ENCODE measurements around the gene TSSK3.

Gene TSSK3

GRCh38 chr1:32362474-32363313 is at the start of gene TSSK3, which contains the start of gene FAM229A:
Gene TSSK3 (plus strand): TSS chr1:32362539. CDS start chr1:32362702, 163 bp downstream.
Gene FAM229A (minus strand): TSS chr1:32362485. CDS start chr1:32362091, 394 bp downstream.
- no peak for DNase-seq

- no peak for DNase-seq
These were observed 45.4 kb upstream of the TSSK3 start for GRCh38 chr1:32316903-32317277.

- no peak for DNase-seq
These were observed 44.0 kb upstream of the TSSK3 start for GRCh38 chr1:32318127-32318869.

- DNase-seq = peak; percentile 51
These were observed 40.5 kb upstream of the TSSK3 start for GRCh38 chr1:32321712-32322291.

GRCh38 chr1:32327204-32327603 is 35.1 kb upstream of the TSSK3 start:
- DNase-seq = no peak

- no peak for DNase-seq
These were observed 32.3 kb upstream of the TSSK3 start for GRCh38 chr1:32329931-32330466.

- DNase-seq = no peak
These were observed 31.7 kb upstream of the TSSK3 start for GRCh38 chr1:32330558-32331151.

- no peak for DNase-seq
These were observed 30.8 kb upstream of the TSSK3 start for GRCh38 chr1:32331549-32331948.

GRCh38 chr1:32332290-32333079 is 29.9 kb upstream of the TSSK3 start:
- no peak for DNase-seq

GRCh38 chr1:32333251-32333963 is 28.9 kb upstream of the TSSK3 start:
- no peak for DNase-seq

GRCh38 chr1:32334274-32334861 is 28.0 kb upstream of the TSSK3 start:
- no peak for DNase-seq

GRCh38 chr1:32334864-32335534 is 27.3 kb upstream of the TSSK3 start:
- peak; percentile 73 for DNase-seq

- DNase-seq = no peak
These were observed 26.9 kb upstream of the TSSK3 start for GRCh38 chr1:32335535-32335789.

- DNase-seq = peak; percentile 90
These were observed 26.3 kb upstream of the TSSK3 start, which contains the start of gene MARCKSL1 for GRCh38 chr1:32335790-32336590. Gene MARCKSL1 (minus strand): TSS chr1:32336233. CDS start chr1:32336033, 200 bp downstream.

- DNase-seq = no peak
These were observed 25.8 kb upstream of the TSSK3 start for GRCh38 chr1:32336591-32336932.

- DNase-seq = peak; percentile 78
These were observed 25.2 kb upstream of the TSSK3 start for GRCh38 chr1:32336963-32337675.

- peak; percentile 41 for DNase-seq
These were observed 24.3 kb upstream of the TSSK3 start for GRCh38 chr1:32337855-32338636.

GRCh38 chr1:32338637-32339145 is 23.6 kb upstream of the TSSK3 start:
- no peak for DNase-seq

Data from CD4-positive, alpha-beta T cell treated with Interleukin-10 for 1 hour (primary cell).